Choroid plexus epithelial cell (primary cell): Measurements from ENCODE around the gene MICALL2.

Experiments
- DNase-seq: peaks from one replicate; pipeline ENCODE4 v3.0.0-alpha.2; 2010; ENCODE audit warnings: low read depth
- H3K4me3 ChIP-seq: 2 replicates; pipeline ENCODE4 v1.5.1; 2011; ENCODE audit warnings: low read depth, mild to moderate bottlenecking, control low read depth, low read length, moderate library complexity
- CTCF ChIP-seq: conservative IDR thresholded peaks from 2 replicates; pipeline ENCODE4 v1.5.1; 2011; ENCODE audit warnings: low read depth, mild to moderate bottlenecking, control low read depth, inconsistent platforms, low read length, moderate library complexity

Gene MICALL2

DNA sequence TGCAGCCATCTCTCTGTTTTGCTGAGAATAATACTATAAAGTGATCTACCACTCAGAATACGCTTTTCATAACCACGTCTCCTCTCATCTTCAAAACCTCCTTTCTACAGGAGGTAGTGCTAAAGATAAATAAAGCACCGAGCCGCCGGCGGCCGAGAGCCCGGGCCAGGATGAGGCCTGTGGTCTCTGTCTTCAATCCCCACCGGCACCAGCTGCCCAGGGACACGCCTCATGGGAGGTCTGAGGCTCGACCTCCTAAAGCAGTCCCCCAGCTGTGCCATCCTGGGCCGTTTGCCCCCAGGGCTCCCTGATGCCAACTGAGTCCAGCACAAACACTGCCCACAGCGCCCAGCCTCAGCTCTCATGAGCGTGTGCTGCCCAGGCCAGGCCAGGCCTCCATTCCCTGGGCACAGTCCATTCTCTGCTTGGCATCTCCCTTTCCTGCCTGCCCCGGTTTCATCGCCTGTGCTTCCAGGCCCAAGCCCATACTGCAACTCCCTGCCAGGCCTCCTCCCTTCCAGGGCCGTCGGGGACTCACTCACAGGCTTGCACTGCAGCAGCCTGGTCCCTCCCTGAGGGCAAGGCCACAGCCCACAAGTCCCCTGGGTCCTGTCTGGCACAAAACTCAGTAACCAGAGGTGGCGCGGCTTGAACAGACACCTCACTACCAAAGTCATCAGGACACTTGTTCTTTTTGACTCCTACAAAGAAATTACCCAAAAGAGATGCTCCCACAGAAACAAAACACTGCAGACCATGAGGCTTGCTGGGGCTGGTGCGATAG, 42.4 kb upstream of the MICALL2 start:
- no peak for TF ChIP-seq CTCF
- no peak overlapping the region for H3K4me3 ChIP-seq

GRCh38 chr7:1500064-1500807, 41.0 kb upstream of the MICALL2 start:
- no peak for TF ChIP-seq CTCF
- no peak for DNase-seq
- H3K4me3 ChIP-seq, result no peak overlapping the region

More for the DNA sequence above, 42.4 kb upstream of the MICALL2 start:
- no peak for DNase-seq

DNA sequence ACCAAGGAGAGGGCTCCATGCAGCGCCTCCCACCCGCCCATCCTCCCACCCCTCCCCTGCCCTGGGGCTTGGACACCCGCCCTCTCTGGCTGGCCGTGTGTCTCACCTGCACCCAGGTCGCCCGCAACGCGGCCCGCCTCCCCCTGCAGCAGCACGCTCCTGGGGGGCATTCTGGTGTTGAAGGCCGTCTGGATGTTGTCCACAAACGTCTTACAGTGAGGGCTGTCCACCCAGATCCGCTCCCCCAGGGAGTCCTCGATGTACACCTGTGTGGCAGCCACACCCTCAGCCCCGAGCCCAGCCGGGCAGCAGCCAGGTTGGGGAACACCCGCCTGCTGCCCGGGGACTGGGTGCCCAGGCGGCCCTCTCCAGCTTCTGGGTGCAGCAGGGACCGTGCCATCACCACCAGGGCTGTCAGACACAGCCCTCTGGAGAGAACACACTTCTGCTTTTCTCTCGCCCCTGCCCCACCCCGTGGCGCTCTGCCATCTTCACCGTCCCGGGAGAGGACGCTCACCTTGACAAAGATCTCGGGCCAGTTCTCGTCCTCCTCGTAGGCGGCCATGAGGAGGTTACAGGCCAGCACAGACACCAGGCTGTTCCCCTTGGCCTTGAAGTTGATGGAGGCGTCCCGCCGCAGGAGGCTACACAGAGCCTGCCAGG, 40.2 kb upstream of the MICALL2 start:
- H3K4me3 ChIP-seq, result no peak overlapping the region
- no peak for TF ChIP-seq CTCF
- no peak for DNase-seq

GRCh38 chr7:1498370-1499305, 39.4 kb upstream of the MICALL2 start:
- TF ChIP-seq CTCF, result no peak

GRCh38 chr7:1497293-1497927, 38.1 kb upstream of the MICALL2 start:
- TF ChIP-seq CTCF, result no peak

More at GRCh38 chr7:1498370-1499305, 39.4 kb upstream of the MICALL2 start:
- H3K4me3 ChIP-seq, result no peak overlapping the region
- no peak for DNase-seq

More at GRCh38 chr7:1497293-1497927, 38.1 kb upstream of the MICALL2 start:
- DNase-seq, result no peak
- H3K4me3 ChIP-seq, result no peak overlapping the region
